ENCODE data around the gene PIP5K1B. TPM values are rescaled to one million over a fixed set of nuclear protein-coding genes. Genes with fewer than 3 reads are reported as not detected.

Gene PIP5K1B
- polyA plus RNA-seq, 1 donor (not counting 4 experiments of a cell fraction or from before 2014, with no cell fraction given): not detected

DNA sequence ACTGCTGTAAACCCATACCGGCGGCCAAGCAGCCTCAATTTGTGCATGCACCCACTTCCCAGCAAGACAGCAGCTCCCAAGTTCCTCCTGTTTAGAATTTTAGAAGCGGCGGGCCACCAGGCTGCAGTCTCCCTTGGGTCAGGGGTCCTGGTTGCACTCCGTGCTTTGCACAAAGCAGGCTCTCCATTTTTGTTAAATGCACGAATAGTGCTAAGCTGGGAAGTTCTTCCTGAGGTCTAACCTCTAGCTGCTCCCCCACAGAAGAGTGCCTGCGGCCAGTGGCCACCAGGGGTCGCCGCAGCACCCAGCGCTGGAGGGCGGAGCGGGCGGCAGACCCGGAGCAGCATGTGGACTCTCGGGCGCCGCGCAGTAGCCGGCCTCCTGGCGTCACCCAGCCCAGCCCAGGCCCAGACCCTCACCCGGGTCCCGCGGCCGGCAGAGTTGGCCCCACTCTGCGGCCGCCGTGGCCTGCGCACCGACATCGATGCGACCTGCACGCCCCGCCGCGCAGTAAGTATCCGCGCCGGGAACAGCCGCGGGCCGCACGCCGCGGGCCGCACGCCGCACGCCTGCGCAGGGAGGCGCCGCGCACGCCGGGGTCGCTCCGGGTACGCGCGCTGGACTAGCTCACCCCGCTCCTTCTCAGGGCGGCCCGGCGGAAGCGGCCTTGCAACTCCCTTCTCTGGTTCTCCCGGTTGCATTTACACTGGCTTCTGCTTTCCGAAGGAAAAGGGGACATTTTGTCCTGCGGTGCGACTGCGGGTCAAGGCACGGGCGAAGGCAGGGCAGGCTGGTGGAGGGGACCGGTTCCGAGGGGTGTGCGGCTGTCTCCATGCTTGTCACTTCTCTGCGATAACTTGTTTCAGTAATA is 330.6 kb downstream of the PIP5K1B start, which contains the start of gene FXN:
Gene FXN (plus strand): TSS at position 315 of the 871 bp plus-strand sequence. CDS start 31 bp downstream, at position 346.
- Histone ChIP-seq H3K9me1 (ENCODE audit: control insufficient read depth, extremely low read depth, insufficient read depth, low read length) (no peaks in the 10 kb centered on the region), H3K4me3 (ENCODE audit: control insufficient read depth in 2 of 3, extremely low read depth in 1 of 3, insufficient read depth in 2 of 3, low read depth in 1 of 3, low read length in 3 of 3) (peak within 1 kb of the TSS; percentile 64 to 88 (median 83)), H3K27me3 (ENCODE audit: control insufficient read depth, extremely low read depth, insufficient read depth, low read length) (no peaks in the 10 kb centered on the region), H3K4me2 (ENCODE audit: control insufficient read depth, extremely low read depth, insufficient read depth, low read depth, low read length) (peak within 1 kb of the TSS; percentile 84), H3K9me3 (ENCODE audit: control insufficient read depth, low read depth, low read length) (no peaks in the 10 kb centered on the region), H3K79me2 (ENCODE audit: control insufficient read depth, insufficient read depth, low read length) (peaks cover 33% of the 10 kb centered on the region), H3K9ac (ENCODE audit: control insufficient read depth, extremely low read depth, insufficient read depth, low read length) (peak within 1 kb of the TSS; percentile 88), H3K27ac (ENCODE audit: control insufficient read depth, insufficient read depth, low read length) (peak within 1 kb of the TSS; percentile 76), H2AFZ (ENCODE audit: control insufficient read depth, low read length) (peak within 1 kb of the TSS; percentile 88), H3K4me1 (ENCODE audit: control insufficient read depth, extremely low read depth, insufficient read depth, low read length) (peaks cover 6% of the 10 kb centered on the region), H4K20me1 (ENCODE audit: control insufficient read depth, extremely low read depth, insufficient read depth, low read length) (no peaks in the 10 kb centered on the region), H3K36me3 (ENCODE audit: control insufficient read depth in 2 of 2, extremely low read depth in 1 of 2, insufficient read depth in 2 of 2, low read length in 2 of 2) (no peaks in the 10 kb centered on the region)
- FAIRE-seq (no peak), DNase-seq (ENCODE audit: low read depth, low spot score) (peak; percentile 5)
- TF ChIP-seq EZH2 (IDR thresholded peaks at IDR 0.05; ENCODE audit: low read length): no peak
- TF ChIP-seq, protein P1, sequence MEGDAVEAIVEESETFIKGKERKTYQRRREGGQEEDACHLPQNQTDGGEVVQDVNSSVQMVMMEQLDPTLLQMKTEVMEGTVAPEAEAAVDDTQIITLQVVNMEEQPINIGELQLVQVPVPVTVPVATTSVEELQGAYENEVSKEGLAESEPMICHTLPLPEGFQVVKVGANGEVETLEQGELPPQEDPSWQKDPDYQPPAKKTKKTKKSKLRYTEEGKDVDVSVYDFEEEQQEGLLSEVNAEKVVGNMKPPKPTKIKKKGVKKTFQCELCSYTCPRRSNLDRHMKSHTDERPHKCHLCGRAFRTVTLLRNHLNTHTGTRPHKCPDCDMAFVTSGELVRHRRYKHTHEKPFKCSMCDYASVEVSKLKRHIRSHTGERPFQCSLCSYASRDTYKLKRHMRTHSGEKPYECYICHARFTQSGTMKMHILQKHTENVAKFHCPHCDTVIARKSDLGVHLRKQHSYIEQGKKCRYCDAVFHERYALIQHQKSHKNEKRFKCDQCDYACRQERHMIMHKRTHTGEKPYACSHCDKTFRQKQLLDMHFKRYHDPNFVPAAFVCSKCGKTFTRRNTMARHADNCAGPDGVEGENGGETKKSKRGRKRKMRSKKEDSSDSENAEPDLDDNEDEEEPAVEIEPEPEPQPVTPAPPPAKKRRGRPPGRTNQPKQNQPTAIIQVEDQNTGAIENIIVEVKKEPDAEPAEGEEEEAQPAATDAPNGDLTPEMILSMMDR (optimal IDR thresholded peaks at IDR 0.05 in 1 of 3, IDR thresholded peaks at IDR 0.05 in 1 of 3, conservative IDR thresholded peaks at IDR 0.05 in 1 of 3; ENCODE audit: extremely low read depth in 1 of 3, insufficient read depth in 2 of 3, low read length in 3 of 3): peak; percentile 90 to 94 (median 94)
- dilution Hi-C loops (cut with MboI; ENCODE audit: extremely low pct_ligation_motif_present, low sequenced_read_pairs): no loop called here

DNA sequence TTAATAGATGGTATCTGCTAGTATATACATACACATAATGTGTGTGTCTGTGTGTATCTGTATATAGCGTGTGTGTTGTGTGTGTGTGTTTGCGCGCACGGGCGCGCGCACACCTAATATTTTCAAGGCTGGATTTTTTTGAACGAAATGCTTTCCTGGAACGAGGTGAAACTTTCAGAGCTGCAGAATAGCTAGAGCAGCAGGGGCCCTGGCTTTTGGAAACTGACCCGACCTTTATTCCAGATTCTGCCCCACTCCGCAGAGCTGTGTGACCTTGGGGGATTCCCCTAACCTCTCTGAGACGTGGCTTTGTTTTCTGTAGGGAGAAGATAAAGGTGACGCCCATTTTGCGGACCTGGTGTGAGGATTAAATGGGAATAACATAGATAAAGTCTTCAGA is 331.3 kb downstream of the PIP5K1B start:
- no peaks in the 10 kb centered on the region for H3K9me1 ChIP-seq (ENCODE audit: control insufficient read depth, extremely low read depth, insufficient read depth, low read length)
- no peaks in the 10 kb centered on the region for H3K36me3 ChIP-seq (ENCODE audit: control insufficient read depth in 2 of 2, extremely low read depth in 1 of 2, insufficient read depth in 2 of 2, low read length in 2 of 2)
- H4K20me1 ChIP-seq (ENCODE audit: control insufficient read depth, extremely low read depth, insufficient read depth, low read length): no peaks in the 10 kb centered on the region
- peaks cover 6% of the 10 kb centered on the region for H3K4me1 ChIP-seq (ENCODE audit: control insufficient read depth, extremely low read depth, insufficient read depth, low read length)
- no peaks in the 10 kb centered on the region for H3K9me3 ChIP-seq (ENCODE audit: control insufficient read depth, low read depth, low read length)
- peak overlapping the region; percentile 88 for H3K9ac ChIP-seq (ENCODE audit: control insufficient read depth, extremely low read depth, insufficient read depth, low read length)
- H3K4me3 ChIP-seq (ENCODE audit: control insufficient read depth in 2 of 3, extremely low read depth in 1 of 3, insufficient read depth in 2 of 3, low read depth in 1 of 3, low read length in 3 of 3): peak overlapping the region; percentile 64 to 88 (median 83)
- H3K27me3 ChIP-seq (ENCODE audit: control insufficient read depth, extremely low read depth, insufficient read depth, low read length): no peaks in the 10 kb centered on the region
- TF ChIP-seq EZH2 (IDR thresholded peaks at IDR 0.05; ENCODE audit: low read length): no peak
- TF ChIP-seq, protein P1 (optimal IDR thresholded peaks at IDR 0.05 in 1 of 3, IDR thresholded peaks at IDR 0.05 in 1 of 3, conservative IDR thresholded peaks at IDR 0.05 in 1 of 3; ENCODE audit: extremely low read depth in 1 of 3, insufficient read depth in 2 of 3, low read length in 3 of 3): no peak
- peak overlapping the region; percentile 84 for H3K4me2 ChIP-seq (ENCODE audit: control insufficient read depth, extremely low read depth, insufficient read depth, low read depth, low read length)
- peaks cover 38% of the 10 kb centered on the region for H3K79me2 ChIP-seq (ENCODE audit: control insufficient read depth, insufficient read depth, low read length)
- dilution Hi-C loops (cut with MboI; ENCODE audit: extremely low pct_ligation_motif_present, low sequenced_read_pairs): no loop called here
- H3K27ac ChIP-seq (ENCODE audit: control insufficient read depth, insufficient read depth, low read length): peak overlapping the region; percentile 76
- FAIRE-seq (peak; percentile 23), DNase-seq (ENCODE audit: low read depth, low spot score) (no peak)
- H2AFZ ChIP-seq (ENCODE audit: control insufficient read depth, low read length): peak overlapping the region; percentile 88
